GM19372 (cell line): Measurements from ENCODE around the gene MRNIP.
"Not testable (repeated sequence)": the region's sequence is repeated elsewhere in the genome, so short reads cannot be mapped to it uniquely, and the experiment has no call there.

Experiments
- ATAC-seq: cut with Tn5 transposase; IDR thresholded peaks from one replicate; pipeline ENCODE4 v1.9.1; 2021; ENCODE audit warnings: mild to moderate bottlenecking, low read depth, moderate library complexity; ENCODE audit not compliant: unreplicated experiment

MRNIP gene

GRCh38 chr5:179795049-179795862 is 63.4 kb downstream of the MRNIP start:
- peak; percentile 2 for ATAC-seq

- ATAC-seq: no peak
Observed at GRCh38 chr5:179794575-179794974, 64.0 kb downstream of the MRNIP start.

- ATAC-seq: no peak
Observed at GRCh38 chr5:179794171-179794570, 64.4 kb downstream of the MRNIP start.

- no peak for ATAC-seq
Observed at GRCh38 chr5:179793468-179794139, 65.0 kb downstream of the MRNIP start, which contains the start of gene LTC4S. TSS of gene LTC4S (plus strand) at chr5:179793986. CDS start at chr5:179794081, 95 bp downstream.

- no peak for ATAC-seq
Observed at GRCh38 chr5:179792612-179793467, 65.8 kb downstream of the MRNIP start.

GRCh38 chr5:179791881-179792611 is 66.6 kb downstream of the MRNIP start:
- ATAC-seq: no peak

- not testable (repeated sequence) for ATAC-seq
Observed at GRCh38 chr5:179789278-179789677, 69.3 kb downstream of the MRNIP start.

- no peak for ATAC-seq
Observed at GRCh38 chr5:179788193-179788854, 70.3 kb downstream of the MRNIP start.
